AG04450 (cell line): Measurements from ENCODE around the gene FEZF1. TPM values are rescaled to one million over a fixed set of nuclear protein-coding genes. Genes with fewer than 3 reads are reported as not detected.

Source experiments
- CTCF ChIA-PET: fragments of 300-600, 350-600 bp; formaldehyde crosslinking; extraction: SDS; loops from one replicate; lab custom pipeline; 2022; ENCODE audit warnings: antibody characterized with exemption, inconsistent platforms; lab: Charles Lee
- POLR2A ChIA-PET: fragments of 350-600 bp; formaldehyde crosslinking; extraction: SDS; loops from one replicate; lab custom pipeline; 2021; ENCODE audit warnings: antibody characterized with exemption, inconsistent platforms; lab: Yijun Ruan, JAX
- DNase-seq: peaks from one replicate; pipeline ENCODE4 v3.0.0-alpha.2; 2011; ENCODE audit warnings: low read depth, low spot score
- H3K27ac ChIP-seq: one replicate; pipeline ENCODE4 v1.5.1; 2012; ENCODE audit warnings: low read depth, low read length, control low read depth
- H3K27me3 ChIP-seq: one replicate; pipeline ENCODE4 v1.6.0; 2012; ENCODE audit warnings: low read length; ENCODE audit not compliant: control insufficient read depth, insufficient read depth
- H3K4me3 ChIP-seq: 2 replicates; pipeline ENCODE4 v1.5.1; 2011; ENCODE audit warnings: mild to moderate bottlenecking, low read depth, low read length, control low read depth
- H3K9me3 ChIP-seq: 2 replicates; pipeline ENCODE4 v1.5.1; 2012; ENCODE audit warnings: low read length; ENCODE audit not compliant: control insufficient read depth, insufficient read depth
- CTCF ChIP-seq: IDR thresholded peaks from 2 replicates; pipeline ENCODE4 v1.5.1; 2011; ENCODE audit warnings: low read depth, low read length, control low read depth, inconsistent platforms
- polyA plus RNA-seq: library from polyadenylated mRNA; depleted of rRNA; stranded (reverse); fragments of >200 nt; gene quantifications from 2 replicates; pipeline ENCODE4 v1.2.3, GENCODE V29; 2011

FEZF1 gene
- polyA plus RNA-seq, 1 experiment = not detected

- Histone ChIP-seq H3K9me3 (no peaks in the 10 kb centered on the region), H3K27me3 (no peaks in the 10 kb centered on the region), H3K4me3 (no peak overlapping the region), H3K27ac (no peak overlapping the region)
- no peak for TF ChIP-seq CTCF
- POLR2A ChIA-PET = no interaction called here
- no peak for DNase-seq
- CTCF ChIA-PET = no interaction called here
These were observed 42.3 kb downstream of the FEZF1 start for GRCh38 chr7:122262246-122262645.

- ChIA-PET CTCF (no interaction called here), POLR2A (no interaction called here)
- no peaks in the 10 kb centered on the region for H3K27me3 ChIP-seq
- TF ChIP-seq CTCF = no peak
- no peak overlapping the region for H3K4me3 ChIP-seq
- H3K27ac ChIP-seq = no peak overlapping the region
- no peaks in the 10 kb centered on the region for H3K9me3 ChIP-seq
- no peak for DNase-seq
These were observed 43.1 kb downstream of the FEZF1 start for GRCh38 chr7:122261442-122261841.

- Histone ChIP-seq H3K4me3 (no peak overlapping the region), H3K27me3 (no peaks in the 10 kb centered on the region), H3K27ac (no peak overlapping the region), H3K9me3 (no peaks in the 10 kb centered on the region)
- DNase-seq = no peak
- CTCF ChIA-PET = no interaction called here
- no peak for TF ChIP-seq CTCF
- POLR2A ChIA-PET = no interaction called here
These were observed 43.5 kb downstream of the FEZF1 start for GRCh38 chr7:122261016-122261415.

GRCh38 chr7:122260336-122260735 is 44.2 kb downstream of the FEZF1 start:
- Histone ChIP-seq H3K27ac (no peak overlapping the region), H3K9me3 (no peaks in the 10 kb centered on the region), H3K4me3 (no peak overlapping the region), H3K27me3 (no peaks in the 10 kb centered on the region)
- no peak for TF ChIP-seq CTCF
- POLR2A ChIA-PET = no interaction called here
- no peak for DNase-seq
- CTCF ChIA-PET = no interaction called here

GRCh38 chr7:122258971-122259370 is 45.6 kb downstream of the FEZF1 start:
- H3K27me3 ChIP-seq = no peaks in the 10 kb centered on the region
- TF ChIP-seq CTCF = no peak
- POLR2A ChIA-PET = no interaction called here
- H3K4me3 ChIP-seq = no peak overlapping the region
- H3K27ac ChIP-seq = no peak overlapping the region
- no peaks in the 10 kb centered on the region for H3K9me3 ChIP-seq
- DNase-seq = no peak
- CTCF ChIA-PET = no interaction called here
